A549 (cell line): ENCODE data around the gene CACNA1S.

ENCODE experiments used
- CTCF ChIP-seq: fragments of >200 bp; sonication (Bioruptor Twin); formaldehyde crosslinking; IDR thresholded peaks from 3 replicates; pipeline ENCODE4 v1.5.1; 2016
- HDAC2 ChIP-seq: fragments of 200-600 bp; sonication (generic); IDR thresholded peaks from 2 replicates; pipeline ENCODE4 v1.6.1; 2016
- KDM1A ChIP-seq: fragments of 200-600 bp; sonication (generic); IDR thresholded peaks from 2 replicates; pipeline ENCODE4 v1.6.1; 2016; ENCODE audit warnings: low read depth, mild to moderate bottlenecking
- MAX ChIP-seq: IDR thresholded peaks from 2 replicates; pipeline ENCODE4 v1.6.1; 2012

DNA sequence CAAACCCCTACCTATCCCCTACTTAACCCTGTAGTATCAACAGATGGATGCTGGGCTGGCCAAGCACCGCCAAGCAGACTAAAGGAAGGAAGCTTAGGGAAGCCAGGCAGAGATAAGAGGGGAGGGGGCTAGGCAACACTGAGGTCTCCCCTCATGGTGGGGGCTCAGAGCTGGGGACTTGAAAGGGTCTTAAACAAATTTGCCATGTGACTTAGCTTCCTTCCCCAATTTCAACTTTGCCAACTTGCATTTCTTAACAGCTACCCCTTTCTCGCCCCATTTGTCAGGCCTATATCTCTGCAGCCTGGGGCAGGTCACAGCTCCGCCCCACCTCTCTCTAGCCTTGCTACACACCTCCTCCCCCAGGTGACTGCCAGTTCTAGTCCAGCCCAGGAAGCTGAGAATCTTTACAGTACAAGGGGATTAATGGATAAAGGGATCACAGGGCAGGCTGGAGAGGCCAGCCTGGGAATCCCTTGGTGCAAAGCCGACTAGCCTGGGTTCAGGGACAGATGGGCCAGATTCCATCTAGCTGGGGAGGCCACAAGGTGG lies 92.1 kb downstream of the CACNA1S start:
- TF ChIP-seq KDM1A, result no peak
- no peak for TF ChIP-seq MAX
- TF ChIP-seq CTCF, result no peak
- TF ChIP-seq HDAC2, result no peak
